ENCODE data around the gene MIF.

The MIF gene

DNA sequence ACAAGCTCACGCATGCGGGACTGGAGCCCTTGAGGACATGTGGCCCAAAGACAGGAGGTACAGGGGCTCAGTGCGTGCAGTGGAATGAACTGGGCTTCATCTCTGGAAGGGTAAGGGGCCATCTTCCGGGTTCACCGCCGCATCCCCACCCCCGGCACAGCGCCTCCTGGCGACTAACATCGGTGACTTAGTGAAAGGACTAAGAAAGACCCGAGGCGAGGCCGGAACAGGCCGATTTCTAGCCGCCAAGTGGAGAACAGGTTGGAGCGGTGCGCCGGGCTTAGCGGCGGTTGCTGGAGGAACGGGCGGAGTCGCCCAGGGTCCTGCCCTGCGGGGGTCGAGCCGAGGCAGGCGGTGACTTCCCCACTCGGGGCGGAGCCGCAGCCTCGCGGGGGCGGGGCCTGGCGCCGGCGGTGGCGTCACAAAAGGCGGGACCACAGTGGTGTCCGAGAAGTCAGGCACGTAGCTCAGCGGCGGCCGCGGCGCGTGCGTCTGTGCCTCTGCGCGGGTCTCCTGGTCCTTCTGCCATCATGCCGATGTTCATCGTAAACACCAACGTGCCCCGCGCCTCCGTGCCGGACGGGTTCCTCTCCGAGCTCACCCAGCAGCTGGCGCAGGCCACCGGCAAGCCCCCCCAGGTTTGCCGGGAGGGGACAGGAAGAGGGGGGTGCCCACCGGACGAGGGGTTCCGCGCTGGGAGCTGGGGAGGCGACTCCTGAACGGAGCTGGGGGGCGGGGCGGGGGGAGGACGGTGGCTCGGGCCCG is at the start of gene MIF:
MIF (plus strand) TSS at position 439 of the 765 bp plus-strand sequence; CDS start at position 531, 92 bp downstream.
- TF ChIP-seq, protein P1, sequence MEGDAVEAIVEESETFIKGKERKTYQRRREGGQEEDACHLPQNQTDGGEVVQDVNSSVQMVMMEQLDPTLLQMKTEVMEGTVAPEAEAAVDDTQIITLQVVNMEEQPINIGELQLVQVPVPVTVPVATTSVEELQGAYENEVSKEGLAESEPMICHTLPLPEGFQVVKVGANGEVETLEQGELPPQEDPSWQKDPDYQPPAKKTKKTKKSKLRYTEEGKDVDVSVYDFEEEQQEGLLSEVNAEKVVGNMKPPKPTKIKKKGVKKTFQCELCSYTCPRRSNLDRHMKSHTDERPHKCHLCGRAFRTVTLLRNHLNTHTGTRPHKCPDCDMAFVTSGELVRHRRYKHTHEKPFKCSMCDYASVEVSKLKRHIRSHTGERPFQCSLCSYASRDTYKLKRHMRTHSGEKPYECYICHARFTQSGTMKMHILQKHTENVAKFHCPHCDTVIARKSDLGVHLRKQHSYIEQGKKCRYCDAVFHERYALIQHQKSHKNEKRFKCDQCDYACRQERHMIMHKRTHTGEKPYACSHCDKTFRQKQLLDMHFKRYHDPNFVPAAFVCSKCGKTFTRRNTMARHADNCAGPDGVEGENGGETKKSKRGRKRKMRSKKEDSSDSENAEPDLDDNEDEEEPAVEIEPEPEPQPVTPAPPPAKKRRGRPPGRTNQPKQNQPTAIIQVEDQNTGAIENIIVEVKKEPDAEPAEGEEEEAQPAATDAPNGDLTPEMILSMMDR (IDR thresholded peaks at IDR 0.05; ENCODE audit: low read depth, low read length) = peak; percentile 65
- H3K4me3 ChIP-seq (ENCODE audit: low read depth, low read length) = peak within 1 kb of the TSS; percentile 78

- TF ChIP-seq, protein P1 (IDR thresholded peaks at IDR 0.05; ENCODE audit: low read depth, low read length) = no peak
- no peak overlapping the region for H3K4me3 ChIP-seq (ENCODE audit: low read depth, low read length)
These were observed 49.4 kb upstream of the MIF start for GRCh38 chr22:23844739-23845202.

DNA sequence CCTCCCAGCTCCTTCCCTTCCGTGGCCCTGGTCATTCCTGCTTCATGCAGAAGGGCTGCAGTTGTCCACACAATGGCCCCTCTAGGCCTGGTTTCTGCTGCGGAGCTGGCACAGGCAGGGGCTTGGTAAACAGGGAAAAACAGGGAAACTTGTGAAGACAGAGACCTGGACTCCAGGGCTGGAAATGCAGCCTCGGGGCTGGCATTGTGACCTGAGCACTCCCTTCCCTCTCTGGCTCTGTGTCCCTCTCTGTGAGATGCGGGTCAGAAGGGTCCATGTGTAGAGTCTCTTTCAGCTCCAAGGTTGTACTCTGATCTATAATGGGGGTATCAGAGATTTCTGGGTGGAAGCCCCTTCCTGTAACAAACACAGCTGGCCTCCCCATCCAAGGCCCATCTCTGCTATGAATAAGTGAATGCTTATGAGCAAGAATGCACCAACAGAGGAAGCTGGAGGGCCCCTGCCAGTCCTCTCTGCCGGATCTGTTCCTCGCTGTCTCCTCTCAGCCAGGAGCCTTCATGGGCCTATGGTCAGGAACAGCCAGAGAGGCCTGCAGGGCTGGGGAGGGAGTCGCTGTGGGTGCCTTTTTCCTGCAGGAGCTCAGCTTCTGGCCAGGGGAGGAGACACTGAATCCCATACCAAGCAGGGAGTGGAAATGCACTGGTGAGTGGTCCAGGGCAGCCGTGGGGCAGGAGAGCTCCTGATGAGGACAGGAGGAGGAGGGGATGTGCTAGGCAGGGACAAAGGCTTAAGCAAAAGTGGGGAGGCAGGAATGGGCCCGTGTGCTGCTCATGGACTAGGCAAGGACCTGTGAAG is 48.7 kb upstream of the MIF start:
- H3K4me3 ChIP-seq (ENCODE audit: low read depth, low read length) = no peak overlapping the region
- TF ChIP-seq, protein P1 (IDR thresholded peaks at IDR 0.05; ENCODE audit: low read depth, low read length) = no peak

DNA sequence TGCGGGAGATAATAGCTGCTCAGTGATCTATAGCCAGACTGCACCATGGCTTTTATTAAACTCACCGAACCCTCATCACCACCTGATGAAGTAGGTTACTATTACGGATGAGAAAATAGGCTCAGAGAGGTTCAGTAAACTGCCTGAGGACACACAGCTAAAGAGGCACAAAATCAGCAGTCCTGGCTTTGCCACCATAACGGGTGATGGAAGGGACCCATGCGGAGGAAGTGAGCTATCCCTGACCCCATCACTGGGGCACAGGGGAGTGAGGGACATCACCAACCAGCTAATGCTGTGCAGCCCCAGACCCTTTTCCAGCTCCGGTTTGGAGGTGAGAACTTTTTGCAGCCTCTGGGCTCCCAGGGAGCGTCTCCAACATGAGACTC is 48.1 kb upstream of the MIF start:
- no peak overlapping the region for H3K4me3 ChIP-seq (ENCODE audit: low read depth, low read length)
- TF ChIP-seq, protein P1 (IDR thresholded peaks at IDR 0.05; ENCODE audit: low read depth, low read length) = no peak

DNA sequence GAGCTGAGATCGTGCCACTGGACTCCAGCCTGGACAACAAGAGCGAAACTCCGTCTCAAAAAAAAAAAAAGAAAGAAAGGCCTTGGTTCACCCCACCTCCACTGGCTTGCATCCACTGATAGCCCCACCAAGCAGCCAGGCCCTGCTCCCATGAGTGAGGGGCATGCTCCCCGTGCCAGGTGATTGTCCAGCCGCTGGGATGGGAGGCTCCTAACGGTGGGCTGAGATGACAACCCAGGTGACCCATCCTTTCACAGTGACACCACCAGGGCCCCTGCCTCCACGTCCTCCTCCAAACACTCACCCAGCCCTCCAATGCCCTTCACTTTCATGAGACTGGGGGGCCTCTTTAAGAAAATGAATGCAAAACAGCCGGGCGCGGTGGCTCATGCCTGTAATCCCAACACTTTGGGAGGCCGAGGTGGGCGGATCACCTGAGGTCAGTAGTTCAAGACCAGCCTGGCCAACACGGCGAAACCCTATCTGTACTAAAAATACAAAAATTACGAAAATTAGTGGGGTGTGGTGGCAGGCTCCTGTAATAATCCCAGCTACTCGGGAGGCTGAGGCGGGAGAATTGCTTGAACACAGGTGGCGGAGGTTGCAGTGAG is 46.8 kb upstream of the MIF start:
- TF ChIP-seq, protein P1 (IDR thresholded peaks at IDR 0.05; ENCODE audit: low read depth, low read length) = no peak
- no peak overlapping the region for H3K4me3 ChIP-seq (ENCODE audit: low read depth, low read length)

GRCh38 chr22:23847991-23848864 is 46.0 kb upstream of the MIF start:
- H3K4me3 ChIP-seq (ENCODE audit: low read depth, low read length) = no peak overlapping the region

More at GRCh38 chr22:23847991-23848864, 46.0 kb upstream of the MIF start:
- TF ChIP-seq, protein P1 (IDR thresholded peaks at IDR 0.05; ENCODE audit: low read depth, low read length) = no peak
